ENCODE results near the gene LAMA4.
A peak's percentile ranks its signal among the peaks of the same experiment; 100 is the strongest.

The LAMA4 gene, protein sequence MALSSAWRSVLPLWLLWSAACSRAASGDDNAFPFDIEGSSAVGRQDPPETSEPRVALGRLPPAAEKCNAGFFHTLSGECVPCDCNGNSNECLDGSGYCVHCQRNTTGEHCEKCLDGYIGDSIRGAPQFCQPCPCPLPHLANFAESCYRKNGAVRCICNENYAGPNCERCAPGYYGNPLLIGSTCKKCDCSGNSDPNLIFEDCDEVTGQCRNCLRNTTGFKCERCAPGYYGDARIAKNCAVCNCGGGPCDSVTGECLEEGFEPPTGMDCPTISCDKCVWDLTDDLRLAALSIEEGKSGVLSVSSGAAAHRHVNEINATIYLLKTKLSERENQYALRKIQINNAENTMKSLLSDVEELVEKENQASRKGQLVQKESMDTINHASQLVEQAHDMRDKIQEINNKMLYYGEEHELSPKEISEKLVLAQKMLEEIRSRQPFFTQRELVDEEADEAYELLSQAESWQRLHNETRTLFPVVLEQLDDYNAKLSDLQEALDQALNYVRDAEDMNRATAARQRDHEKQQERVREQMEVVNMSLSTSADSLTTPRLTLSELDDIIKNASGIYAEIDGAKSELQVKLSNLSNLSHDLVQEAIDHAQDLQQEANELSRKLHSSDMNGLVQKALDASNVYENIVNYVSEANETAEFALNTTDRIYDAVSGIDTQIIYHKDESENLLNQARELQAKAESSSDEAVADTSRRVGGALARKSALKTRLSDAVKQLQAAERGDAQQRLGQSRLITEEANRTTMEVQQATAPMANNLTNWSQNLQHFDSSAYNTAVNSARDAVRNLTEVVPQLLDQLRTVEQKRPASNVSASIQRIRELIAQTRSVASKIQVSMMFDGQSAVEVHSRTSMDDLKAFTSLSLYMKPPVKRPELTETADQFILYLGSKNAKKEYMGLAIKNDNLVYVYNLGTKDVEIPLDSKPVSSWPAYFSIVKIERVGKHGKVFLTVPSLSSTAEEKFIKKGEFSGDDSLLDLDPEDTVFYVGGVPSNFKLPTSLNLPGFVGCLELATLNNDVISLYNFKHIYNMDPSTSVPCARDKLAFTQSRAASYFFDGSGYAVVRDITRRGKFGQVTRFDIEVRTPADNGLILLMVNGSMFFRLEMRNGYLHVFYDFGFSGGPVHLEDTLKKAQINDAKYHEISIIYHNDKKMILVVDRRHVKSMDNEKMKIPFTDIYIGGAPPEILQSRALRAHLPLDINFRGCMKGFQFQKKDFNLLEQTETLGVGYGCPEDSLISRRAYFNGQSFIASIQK (N-terminal part only)

DNA sequence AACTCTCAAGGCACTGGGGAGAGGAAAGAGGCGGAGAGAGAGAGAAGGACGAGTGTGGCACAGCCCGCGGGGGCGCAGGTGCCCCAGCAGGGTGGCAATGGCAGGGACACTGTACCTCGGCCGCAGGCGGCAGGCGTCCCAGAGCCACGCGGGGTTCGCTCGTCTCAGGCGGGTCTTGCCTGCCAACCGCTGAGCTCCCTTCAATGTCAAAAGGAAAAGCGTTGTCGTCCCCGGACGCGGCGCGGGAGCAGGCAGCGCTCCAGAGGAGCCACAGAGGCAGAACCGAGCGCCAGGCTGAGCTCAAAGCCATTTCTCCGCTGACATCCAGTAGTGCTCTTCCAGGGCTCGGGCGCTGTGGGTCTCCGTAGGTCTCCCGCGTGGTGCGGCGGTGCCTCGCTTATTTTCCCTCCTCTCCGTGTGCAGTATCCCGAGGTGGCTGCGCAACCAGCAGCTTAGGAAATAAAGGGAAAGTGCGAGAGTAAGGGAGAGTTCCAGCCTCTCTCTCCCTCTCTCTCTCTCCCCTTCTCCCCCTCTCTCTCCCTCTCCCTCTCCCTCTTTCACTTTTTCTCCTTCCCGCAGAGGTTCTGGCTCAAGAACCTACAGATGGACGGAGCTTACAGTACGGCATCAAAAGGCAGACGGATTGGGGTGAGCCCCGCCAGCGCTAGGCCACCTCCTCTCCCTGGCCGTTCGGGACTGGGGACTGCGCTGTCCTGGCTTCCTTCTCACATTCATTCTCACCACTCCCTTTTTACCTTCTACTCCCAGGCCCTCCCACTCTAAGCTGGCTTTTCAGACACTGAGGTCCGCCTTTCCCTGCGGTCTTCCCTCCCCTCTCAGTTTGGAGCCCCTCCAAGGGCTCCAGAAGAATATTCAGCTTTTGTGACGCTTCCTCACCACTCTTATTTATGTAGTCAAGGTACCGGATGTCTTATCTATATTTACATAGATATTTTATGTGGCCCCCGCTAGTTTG, at the start of gene LAMA4:
LAMA4 (minus strand) TSS at position 727 of the 976 bp plus-strand sequence; CDS start at position 310, 417 bp downstream.
- DNase-seq, result peak; percentile 72

DNA sequence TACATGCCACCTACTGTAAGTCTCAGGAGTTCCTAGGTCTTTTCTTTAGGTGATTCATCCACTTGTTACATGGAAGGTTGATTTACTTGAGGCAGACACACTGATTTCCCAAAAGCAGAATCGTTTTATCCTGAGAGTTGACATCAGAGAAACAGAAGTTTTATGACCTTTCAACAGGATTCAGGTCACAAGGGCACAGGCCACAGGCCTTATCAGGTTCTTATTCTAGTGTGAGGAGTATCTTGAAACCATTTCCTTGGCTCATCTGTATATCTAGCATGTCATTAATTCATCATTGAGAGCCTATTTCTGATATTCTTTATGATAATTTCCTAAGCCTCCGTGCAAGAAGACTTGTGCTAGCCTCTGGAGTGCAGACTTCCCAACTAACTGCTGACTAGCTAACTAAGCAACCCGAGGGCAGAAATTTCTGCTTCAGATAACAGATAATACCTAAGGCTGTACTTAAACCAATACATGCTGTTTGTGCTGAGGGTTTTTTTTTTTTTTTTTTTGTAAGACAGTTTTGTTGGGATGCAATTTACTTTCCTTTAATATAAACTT, 47.9 kb upstream of the LAMA4 start:
- DNase-seq, result no peak

DNA sequence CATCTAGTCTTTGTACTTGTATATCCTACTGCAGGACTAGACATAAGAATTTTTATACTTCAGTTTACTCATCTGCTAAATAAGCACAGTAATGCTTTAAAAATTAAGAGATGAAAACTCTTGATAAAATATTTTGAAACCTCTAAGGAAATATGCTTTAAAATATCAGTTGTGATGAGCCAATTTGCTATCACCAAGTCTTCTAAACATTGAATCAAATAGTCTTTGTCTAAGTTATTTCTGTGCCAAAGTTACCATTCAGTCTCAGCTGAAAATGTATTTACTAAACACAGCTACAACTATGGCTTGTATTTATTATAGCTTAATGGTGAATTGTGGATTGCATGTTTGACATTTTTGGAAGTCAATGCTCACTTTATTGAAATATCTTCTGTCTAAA, 46.5 kb upstream of the LAMA4 start:
- no peak for DNase-seq

DNA sequence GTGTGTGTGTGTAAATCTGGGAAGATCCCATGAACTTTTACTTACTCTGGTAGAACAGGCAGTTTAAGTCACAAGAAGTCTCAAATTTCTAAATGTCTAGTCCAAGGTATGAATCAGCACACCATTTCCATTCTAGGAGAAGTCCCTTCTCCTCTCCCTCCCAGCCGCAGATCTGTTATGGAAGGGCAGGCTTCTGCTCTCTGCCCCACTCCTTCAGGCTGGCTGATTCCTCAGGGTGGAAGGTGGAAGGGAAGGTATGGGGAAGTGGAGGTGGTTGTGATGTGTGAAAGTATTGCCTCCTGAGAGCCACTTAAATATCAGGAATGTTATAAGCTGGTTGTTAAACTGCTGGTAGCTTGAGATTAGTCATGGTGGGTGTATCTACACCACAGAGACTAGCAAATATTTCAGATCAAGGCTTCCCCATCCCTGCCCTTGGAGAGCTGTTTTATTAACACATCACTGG, 44.5 kb upstream of the LAMA4 start:
- DNase-seq, result peak; percentile 83

DNA sequence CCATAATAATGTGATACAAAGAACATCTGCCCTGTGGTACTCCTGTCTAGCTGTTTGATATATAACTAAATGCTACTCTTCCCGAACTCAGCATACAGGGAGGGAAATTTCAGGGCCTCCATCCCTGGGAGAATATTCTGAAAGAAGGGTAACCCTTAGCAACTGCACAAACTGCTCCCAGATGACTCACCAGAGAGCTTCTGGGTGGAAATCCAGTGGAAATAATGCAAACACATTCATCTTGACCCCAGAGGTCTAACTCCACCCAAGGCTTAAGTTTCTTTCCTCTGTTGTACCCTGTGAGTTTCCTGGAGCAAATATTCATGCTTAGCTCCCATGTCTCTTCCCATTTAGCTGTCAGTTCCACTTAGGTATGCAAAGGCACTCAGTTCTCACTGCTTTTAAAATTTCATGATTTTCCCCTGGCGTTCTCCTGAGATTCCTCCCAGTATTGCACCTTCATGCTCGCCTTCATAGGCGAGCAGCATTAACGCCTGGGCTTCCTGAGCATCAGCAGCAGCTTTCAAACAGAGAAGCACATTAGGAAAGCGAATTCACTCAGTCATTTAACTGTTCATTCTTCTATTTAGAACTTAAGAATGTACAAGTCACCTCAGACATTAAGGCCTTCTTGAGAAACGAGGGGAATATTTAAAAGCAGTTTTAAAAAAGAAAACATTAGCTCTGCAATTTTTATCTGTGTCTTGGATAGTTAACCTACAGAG, 43.8 kb upstream of the LAMA4 start:
- DNase-seq, result peak; percentile 78

DNA sequence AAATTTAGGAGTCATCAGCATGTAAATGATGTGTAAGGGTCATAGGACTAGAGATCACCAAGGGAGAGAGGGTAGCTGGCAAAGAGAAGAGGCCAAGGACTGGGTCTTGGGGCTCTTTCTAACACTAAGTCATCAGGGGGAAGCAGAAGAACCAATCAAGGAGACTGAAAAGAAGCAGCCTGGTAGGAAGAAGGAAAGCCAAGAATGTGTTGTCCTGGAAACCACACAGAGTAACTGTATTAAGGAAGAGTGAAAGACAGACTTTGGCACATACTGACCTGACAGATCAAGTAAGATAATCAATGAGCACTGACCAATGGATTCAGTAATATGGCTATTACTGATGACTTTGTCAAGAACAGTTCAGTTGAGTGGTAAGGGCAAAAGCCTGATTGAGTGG, 42.3 kb upstream of the LAMA4 start:
- no peak for DNase-seq

DNA sequence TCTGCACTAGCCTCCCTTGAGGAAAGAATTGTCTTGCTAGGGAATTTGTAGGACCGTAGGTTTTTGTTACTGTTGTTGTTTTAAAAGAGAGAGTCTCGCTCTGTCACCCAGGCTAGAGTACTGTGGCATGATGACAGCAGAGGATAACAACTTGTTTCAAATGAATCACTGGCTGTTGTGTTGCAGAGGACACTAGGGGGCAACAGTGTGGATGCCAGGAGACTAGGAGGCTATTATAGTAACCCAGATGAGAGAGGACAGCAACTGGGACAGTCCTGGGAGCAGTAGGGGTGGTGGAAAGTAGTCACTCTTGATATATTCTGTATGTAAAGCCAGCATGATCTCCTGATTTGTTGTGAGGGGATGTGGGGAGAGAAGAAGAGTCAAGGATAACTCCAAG, 41.8 kb upstream of the LAMA4 start:
- DNase-seq, result peak; percentile 29

DNA sequence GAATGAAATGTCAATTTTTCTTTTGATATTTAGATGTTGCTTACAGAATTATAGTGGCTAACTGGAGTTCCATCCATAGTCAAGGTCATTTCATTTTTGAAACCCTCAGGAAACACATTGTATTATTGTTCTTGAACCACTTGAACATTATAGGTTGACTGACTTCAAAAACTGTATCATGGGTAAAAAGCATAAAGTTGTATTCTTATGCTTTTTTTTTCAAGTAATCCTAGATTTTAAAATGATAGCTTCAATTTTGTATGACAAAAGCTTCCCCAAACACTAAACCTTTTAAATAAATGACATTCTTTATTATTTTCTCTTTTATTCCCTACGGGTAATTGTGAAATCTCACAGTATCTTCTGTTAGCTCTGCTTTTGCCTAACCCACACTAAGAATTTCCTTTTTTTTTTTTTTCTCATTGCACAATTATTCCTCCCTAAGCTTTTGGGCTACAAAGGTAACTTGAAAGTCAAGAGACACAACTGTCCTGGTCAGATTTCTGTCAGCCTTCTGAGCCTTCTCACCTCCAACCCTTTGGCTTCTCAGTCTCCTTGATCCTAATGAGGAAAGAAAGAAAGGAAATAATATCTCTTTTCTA, 36.9 kb upstream of the LAMA4 start:
- no peak for DNase-seq

DNA sequence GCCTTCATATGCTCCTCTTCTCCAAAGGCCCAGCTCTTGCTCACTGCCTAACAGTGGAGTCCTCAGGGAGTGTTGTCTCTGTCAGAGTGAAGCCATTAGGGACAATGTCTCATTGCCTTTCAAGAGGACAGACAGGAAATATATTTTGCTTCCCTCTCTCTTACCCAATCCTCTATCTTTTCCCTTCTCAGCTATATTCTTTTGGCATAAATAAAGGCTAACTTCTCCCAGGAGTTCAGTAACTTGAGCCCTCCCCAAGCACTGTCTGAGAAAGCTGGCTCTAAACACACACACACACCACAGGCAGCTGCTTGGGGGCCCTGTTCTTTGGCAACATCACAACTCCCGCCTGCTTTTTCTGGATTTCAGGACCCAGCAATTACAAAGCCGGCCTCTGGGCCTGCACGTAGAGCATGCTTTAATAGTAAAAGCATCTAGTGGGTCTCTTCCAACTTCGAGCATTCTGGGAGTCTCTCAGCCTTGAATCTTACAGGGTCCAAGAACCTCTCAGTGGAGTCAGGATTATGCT, 34.7 kb upstream of the LAMA4 start:
- DNase-seq, result no peak

DNA sequence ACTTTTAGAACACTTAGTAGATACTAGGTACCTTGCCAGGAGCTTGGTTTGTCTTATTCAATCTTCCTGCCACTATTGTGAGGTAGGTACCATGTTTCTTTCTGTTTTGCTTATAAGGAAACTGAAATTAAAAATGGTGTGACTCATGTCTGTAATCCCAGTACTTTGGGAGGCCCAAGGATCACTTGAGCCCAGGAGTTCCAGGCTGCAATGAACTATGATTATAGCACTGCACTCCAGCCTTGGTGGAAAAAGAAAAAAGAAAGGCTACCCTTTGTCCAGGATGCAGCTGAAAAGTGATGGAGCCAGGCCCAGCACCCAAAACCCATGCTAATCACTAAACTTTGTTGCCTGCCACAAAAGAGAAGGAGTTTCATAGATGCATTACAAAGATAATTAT, 34.1 kb upstream of the LAMA4 start:
- no peak for DNase-seq

DNA sequence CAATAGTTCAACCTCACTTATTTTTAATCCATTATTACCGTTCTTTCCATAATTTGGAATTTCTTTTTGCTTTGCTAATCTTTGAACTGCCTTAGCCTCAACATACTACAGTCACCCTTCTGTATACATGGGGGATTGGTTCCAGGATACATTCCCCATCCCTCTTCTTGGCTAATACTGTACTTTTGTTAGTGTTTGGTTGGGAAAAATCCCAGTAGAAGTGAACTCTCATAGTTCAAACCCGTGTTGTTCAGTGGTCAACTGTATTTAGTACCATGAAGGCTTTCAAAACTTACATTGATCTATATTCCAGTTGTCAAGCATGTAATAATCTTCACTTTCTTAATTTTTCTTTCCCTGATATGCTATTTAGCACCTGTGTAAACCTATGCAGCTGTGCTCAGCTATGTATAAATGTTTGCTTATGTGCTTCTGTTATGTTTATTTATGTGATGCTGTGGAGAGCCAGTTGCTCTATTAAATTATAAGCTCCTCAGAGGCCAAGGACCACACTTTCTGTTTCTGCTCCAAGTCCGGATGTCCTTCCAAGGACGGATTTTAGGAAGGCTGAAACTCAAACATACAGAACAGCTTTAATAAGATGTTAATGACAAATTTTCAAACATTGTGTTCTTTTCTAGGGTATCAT, 33.3 kb upstream of the LAMA4 start:
- no peak for DNase-seq

DNA sequence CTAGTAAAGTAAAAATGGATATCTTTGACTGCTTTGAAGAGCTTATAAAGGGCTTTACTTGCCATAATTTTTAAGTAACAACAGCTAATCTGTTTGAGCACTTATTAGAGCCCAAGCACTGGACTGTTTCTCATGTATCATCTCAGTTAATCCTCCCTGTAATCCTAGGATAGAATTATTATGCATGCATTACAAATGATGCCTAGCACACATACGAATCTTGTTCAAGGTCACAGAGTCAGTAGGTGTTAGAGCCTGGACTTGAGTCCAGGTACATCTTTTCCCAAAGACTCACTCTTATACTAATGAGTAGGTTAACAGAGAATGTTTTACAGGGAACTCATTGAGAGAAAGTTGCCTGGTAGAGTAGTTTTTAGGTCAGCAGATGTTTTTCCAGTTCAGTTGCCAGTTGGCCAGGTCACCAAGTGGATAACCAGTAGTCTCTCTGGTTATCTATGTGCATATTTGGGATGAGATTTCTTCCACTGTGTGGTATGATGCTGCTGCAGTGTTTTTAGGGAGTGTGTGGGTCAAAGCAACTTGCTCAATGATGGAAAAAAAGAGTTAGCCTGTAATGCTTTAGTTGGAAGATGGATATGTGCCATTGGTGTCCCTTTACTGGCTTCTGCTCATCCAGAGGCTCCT, 32.3 kb upstream of the LAMA4 start:
- no peak for DNase-seq

DNA sequence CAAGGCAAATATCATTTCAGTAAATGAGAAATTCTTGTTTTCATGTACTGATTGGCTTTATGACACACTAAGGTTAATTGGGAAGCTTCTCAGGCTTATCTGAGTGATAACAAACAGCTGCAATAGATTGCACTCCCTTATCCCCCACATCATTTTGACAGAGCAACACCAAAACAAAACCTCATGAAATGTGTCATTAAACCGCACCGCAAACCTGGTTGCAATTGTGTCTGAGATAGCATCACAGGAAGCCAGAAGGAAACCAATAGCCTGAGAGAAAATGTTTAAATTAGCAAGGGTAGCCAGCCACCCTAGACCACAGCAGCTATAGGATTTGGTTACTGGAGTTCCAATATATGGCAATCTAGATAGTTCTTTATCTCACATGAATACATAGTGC, 31.6 kb upstream of the LAMA4 start:
- no peak for DNase-seq

DNA sequence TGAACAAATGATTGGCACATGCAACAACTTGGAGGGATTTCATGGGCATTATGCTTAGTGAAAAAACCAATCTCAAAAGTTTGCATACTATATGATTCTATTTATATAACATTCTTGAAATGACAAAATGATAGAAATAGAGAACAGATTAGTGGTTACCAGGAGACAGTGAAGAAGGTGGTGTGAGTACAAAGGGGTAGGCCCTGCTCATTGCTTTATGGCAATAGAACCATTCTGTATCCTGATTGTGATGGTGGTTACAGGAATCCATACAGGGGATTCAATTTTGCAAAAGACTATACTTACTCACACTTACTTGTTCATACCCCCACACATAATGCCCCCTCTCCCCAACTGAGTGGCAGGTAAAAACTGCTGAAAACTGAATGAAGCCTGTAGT, 30.2 kb upstream of the LAMA4 start:
- no peak for DNase-seq

DNA sequence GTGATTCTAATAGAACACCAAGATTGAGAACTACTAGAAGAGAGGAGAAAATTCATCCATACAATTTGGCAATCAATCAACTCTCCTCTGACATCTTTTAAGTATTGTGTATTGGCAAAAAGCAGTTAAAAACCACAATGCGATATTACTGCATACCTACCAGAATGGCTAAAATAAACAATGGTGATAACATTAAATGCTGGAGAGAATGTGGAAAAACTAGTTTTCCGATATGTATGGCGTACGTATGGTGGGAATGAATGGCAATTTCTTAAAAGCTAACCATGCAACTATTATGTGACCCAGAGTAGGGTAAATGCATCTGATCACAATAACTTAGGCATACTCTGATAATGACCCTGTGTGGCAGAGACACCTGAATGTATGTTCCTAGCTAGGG, 29.3 kb upstream of the LAMA4 start:
- DNase-seq, result no peak

DNA sequence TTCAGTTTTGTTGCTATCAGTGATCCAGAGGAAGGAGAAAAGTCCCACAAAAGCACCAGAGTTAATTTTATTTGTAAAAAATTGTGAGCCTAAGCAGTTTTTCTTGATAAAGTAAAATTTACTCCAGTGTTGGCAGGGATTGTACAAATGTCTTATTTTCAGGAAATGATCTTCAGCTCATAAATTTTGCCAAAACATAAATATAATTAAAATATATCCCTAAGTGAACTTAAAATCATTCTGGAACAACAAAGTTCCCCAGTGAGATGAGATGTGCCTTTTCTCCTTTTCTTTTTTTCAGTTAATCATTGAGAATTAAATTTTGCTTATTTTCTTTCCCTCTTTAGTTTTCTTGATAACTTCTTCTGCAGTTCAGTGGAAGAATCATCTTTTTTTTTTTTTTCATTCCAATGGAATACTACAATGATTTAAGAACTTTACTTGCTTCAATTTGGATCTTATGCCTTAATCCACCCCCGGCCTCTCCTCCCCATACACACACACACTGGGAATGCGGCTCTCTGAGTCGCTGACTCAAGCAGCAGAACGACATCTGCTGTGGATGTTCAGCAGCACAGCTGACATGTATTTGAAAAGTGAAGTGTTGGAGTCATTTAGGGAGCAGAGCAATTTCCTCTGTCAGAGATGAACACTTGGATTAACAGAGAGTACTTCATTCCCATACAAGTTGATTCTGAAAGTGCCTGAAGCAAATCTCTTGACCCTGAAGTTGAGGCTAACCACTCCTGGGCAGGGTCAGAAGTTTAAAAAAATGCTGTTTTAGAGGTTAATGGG, 27.7 kb upstream of the LAMA4 start:
- peak; percentile 69 for DNase-seq

DNA sequence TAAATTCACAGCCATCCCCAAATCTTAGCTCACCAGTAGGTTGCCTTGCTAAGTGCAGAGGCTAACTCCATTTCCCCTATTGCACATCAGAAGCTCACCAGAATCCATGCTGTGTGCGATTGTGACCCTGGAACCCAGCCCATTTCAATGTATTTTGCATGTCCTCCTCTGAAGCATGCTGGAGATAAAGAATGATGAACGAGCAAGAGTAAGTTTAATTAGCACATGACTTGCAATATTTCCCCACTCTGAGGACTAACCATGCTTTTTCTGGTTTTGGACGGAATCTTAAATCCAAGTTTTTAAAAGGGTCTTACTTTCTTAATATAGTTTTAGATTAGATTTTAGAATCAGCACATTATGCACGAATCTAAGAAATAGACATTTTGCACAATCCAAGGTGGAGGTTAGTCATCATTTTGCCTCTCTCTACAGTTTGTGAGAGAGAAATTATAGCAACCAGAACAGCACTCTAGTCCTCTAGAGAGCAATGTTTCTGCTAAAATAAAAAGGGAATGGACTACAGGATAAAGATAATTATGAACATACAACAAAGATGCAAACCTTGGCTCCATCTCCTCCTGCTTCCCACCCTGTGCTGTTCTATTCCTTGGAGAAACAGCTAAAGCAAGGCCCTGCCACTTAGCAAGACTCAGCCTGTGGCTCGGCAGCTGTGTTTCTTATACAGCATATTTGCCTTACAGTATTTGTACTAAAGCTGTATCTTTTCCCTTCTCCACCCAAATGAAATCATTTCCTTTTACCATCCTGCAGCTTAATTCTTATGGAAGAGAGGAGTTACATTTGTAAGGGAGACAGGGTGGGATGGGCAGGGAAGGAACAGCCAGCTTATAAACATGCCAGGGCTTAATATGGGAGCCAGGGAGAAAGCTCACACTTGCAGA, 24.9 kb upstream of the LAMA4 start:
- no peak for DNase-seq
